WTC11 (cell line): ENCODE results near the gene INPP5A. TPM values are rescaled to one million over a fixed set of nuclear protein-coding genes. Genes with fewer than 3 reads are reported as not detected.

Source experiments
- ATAC-seq: fragments of 200-7000 bp; cut with Tn5 transposase; 2 replicates; pipeline ENCODE4 v1.10.0; 2021; ENCODE audit warnings: mild to moderate bottlenecking, moderate library complexity
- CTCF ChIA-PET: fragments of 300-600 bp; sonication (Branson Sonifier 250); formaldehyde crosslinking; loops from one replicate; lab custom pipeline; 2021; ENCODE audit warnings: antibody characterized with exemption; lab: Charles Lee
- POLR2A ChIA-PET: fragments of 350-600 bp; sonication (Branson Sonifier 250); formaldehyde crosslinking; loops from one replicate; lab custom pipeline; 2021; ENCODE audit warnings: antibody characterized with exemption; lab: Charles Lee
- DNase-seq: peaks from one replicate; pipeline ENCODE4 v3.0.0; 2021; ENCODE audit warnings: low spot score
- H3K27ac Mint-ChIP-seq: 2 replicates; pipeline ENCODE4 v1.8.0; 2021; ENCODE audit warnings: mixed read lengths
- H3K27me3 Mint-ChIP-seq: 2 replicates; pipeline ENCODE4 v1.8.0; 2021; ENCODE audit warnings: low read depth, mild to moderate bottlenecking, moderate library complexity, mixed read lengths
- H3K36me3 Mint-ChIP-seq: 2 replicates; pipeline ENCODE4 v1.8.0; 2021; ENCODE audit warnings: mixed read lengths
- H3K4me1 Mint-ChIP-seq: 2 replicates; pipeline ENCODE4 v1.8.0; 2022; ENCODE audit warnings: mixed read lengths
- H3K4me3 Mint-ChIP-seq: 2 replicates; pipeline ENCODE4 v1.8.0; 2021; ENCODE audit warnings: mild to moderate bottlenecking, moderate library complexity, mixed read lengths
- H3K9me3 Mint-ChIP-seq: 2 replicates; pipeline ENCODE4 v1.8.0; 2021; ENCODE audit warnings: mixed read lengths
- CREM ChIP-seq: sonication (generic); formaldehyde crosslinking; IDR thresholded peaks from 2 replicates; pipeline ENCODE4 v1.8.1; 2022; ENCODE audit warnings: mild to moderate bottlenecking, missing genetic modification reagents, moderate library complexity
- ESRRA ChIP-seq: sonication (generic); formaldehyde crosslinking; IDR thresholded peaks from 2 replicates; pipeline ENCODE4 v1.8.1; 2022; ENCODE audit warnings: mild to moderate bottlenecking, missing genetic modification reagents, borderline replicate concordance
- FOXK1 ChIP-seq: sonication (generic); formaldehyde crosslinking; IDR thresholded peaks from 2 replicates; pipeline ENCODE4 v1.8.0; 2022; ENCODE audit warnings: mild to moderate bottlenecking, moderate library complexity, missing genetic modification reagents
- FOXP1 ChIP-seq: sonication (generic); formaldehyde crosslinking; IDR thresholded peaks from 2 replicates; pipeline ENCODE4 v1.8.0; 2022; ENCODE audit warnings: missing genetic modification reagents, mild to moderate bottlenecking, moderate library complexity, borderline replicate concordance
- GRHL2 ChIP-seq: fragments of 250-450 bp; sonication (Bioruptor Pico); IDR thresholded peaks from 2 replicates; pipeline ENCODE4 v1.8.0; 2022; ENCODE audit warnings: mild to moderate bottlenecking, moderate library complexity; ENCODE audit not compliant: insufficient replicate concordance, severe bottlenecking
- GTF2I ChIP-seq: fragments of 250-450 bp; sonication (Bioruptor Pico); conservative IDR thresholded peaks from 2 replicates; pipeline ENCODE4 v1.4.0; 2021; ENCODE audit warnings: mild to moderate bottlenecking
- JUN ChIP-seq: sonication (generic); formaldehyde crosslinking; IDR thresholded peaks from 2 replicates; pipeline ENCODE4 v1.8.0; 2023; ENCODE audit warnings: mild to moderate bottlenecking, missing genetic modification reagents
- NFATC4 ChIP-seq: fragments of 250-450 bp; sonication (Bioruptor Pico); IDR thresholded peaks from 2 replicates; pipeline ENCODE4 v1.9.0; 2021; ENCODE audit warnings: mild to moderate bottlenecking
- NFE2L1 ChIP-seq: sonication (generic); formaldehyde crosslinking; IDR thresholded peaks from 2 replicates; pipeline ENCODE4 v1.8.1; 2023; ENCODE audit warnings: missing genetic modification reagents
- NR1H2 ChIP-seq: sonication (generic); formaldehyde crosslinking; IDR thresholded peaks from 2 replicates; pipeline ENCODE4 v1.9.0; 2021; ENCODE audit warnings: mild to moderate bottlenecking, moderate library complexity, missing genetic modification reagents
- RELA ChIP-seq: sonication (generic); formaldehyde crosslinking; IDR thresholded peaks from 2 replicates; pipeline ENCODE4 v1.8.1; 2022; ENCODE audit warnings: missing genetic modification reagents, mild to moderate bottlenecking, borderline replicate concordance
- SMAD4 ChIP-seq: sonication (generic); formaldehyde crosslinking; IDR thresholded peaks from 2 replicates; pipeline ENCODE4 v1.8.0; 2022; ENCODE audit warnings: mild to moderate bottlenecking, missing genetic modification reagents
- TP53 ChIP-seq: sonication (generic); formaldehyde crosslinking; IDR thresholded peaks from 2 replicates; pipeline ENCODE4 v1.8.1; 2023; ENCODE audit warnings: mild to moderate bottlenecking, missing genetic modification reagents
- total RNA-seq: library from RNA; stranded (reverse); gene quantifications from 3 replicates; pipeline ENCODE4 v1.2.3, GENCODE V29; 2021
- TF ChIP-seq, protein P1 (sequence below): sonication (generic); formaldehyde crosslinking; IDR thresholded peaks from 2 replicates; pipeline ENCODE4 v1.8.0; 2022; ENCODE audit warnings: mild to moderate bottlenecking, missing genetic modification reagents
- TF ChIP-seq, protein P2 (sequence below): sonication (generic); formaldehyde crosslinking; IDR thresholded peaks from 2 replicates; pipeline ENCODE4 v1.8.0; 2022; ENCODE audit warnings: missing genetic modification reagents
- TF ChIP-seq, protein P3 (sequence below): sonication (generic); formaldehyde crosslinking; IDR thresholded peaks from 2 replicates; pipeline ENCODE4 v1.8.1; 2022; ENCODE audit warnings: low read depth, mild to moderate bottlenecking, moderate library complexity, missing genetic modification reagents, borderline replicate concordance
- TF ChIP-seq, protein P4 (sequence below): sonication (generic); formaldehyde crosslinking; IDR thresholded peaks from 2 replicates; pipeline ENCODE4 v1.8.1; 2023; ENCODE audit warnings: mild to moderate bottlenecking, moderate library complexity, missing genetic modification reagents
- TF ChIP-seq, protein P5 (sequence below): fragments of 250-450 bp; sonication (Bioruptor Pico); IDR thresholded peaks from 2 replicates; pipeline ENCODE4 v1.9.0; 2021; ENCODE audit warnings: moderate library complexity, mild to moderate bottlenecking, inconsistent platforms, borderline replicate concordance
- TF ChIP-seq, protein P6 (sequence below): sonication (generic); formaldehyde crosslinking; IDR thresholded peaks from 2 replicates; pipeline ENCODE4 v1.8.0; 2022; ENCODE audit warnings: mild to moderate bottlenecking, missing genetic modification reagents
- TF ChIP-seq, protein P7 (sequence below): fragments of 250-450 bp; sonication (Bioruptor Pico); IDR thresholded peaks from 2 replicates; pipeline ENCODE4 v1.9.0; 2021; ENCODE audit warnings: mild to moderate bottlenecking
- TF ChIP-seq, protein P8 (sequence below): fragments of 200-600 bp; IDR thresholded peaks from 2 replicates; pipeline ENCODE4 v1.8.0; 2022; ENCODE audit warnings: antibody characterized with exemption
- TF ChIP-seq, protein P9 (sequence below): fragments of 250-450 bp; sonication (Bioruptor Pico); IDR thresholded peaks from 2 replicates; pipeline ENCODE4 v1.9.0; 2021; ENCODE audit warnings: mild to moderate bottlenecking

Gene INPP5A
- total RNA-seq, 1 experiment from 2014 or later: 22.1 TPM

DNA sequence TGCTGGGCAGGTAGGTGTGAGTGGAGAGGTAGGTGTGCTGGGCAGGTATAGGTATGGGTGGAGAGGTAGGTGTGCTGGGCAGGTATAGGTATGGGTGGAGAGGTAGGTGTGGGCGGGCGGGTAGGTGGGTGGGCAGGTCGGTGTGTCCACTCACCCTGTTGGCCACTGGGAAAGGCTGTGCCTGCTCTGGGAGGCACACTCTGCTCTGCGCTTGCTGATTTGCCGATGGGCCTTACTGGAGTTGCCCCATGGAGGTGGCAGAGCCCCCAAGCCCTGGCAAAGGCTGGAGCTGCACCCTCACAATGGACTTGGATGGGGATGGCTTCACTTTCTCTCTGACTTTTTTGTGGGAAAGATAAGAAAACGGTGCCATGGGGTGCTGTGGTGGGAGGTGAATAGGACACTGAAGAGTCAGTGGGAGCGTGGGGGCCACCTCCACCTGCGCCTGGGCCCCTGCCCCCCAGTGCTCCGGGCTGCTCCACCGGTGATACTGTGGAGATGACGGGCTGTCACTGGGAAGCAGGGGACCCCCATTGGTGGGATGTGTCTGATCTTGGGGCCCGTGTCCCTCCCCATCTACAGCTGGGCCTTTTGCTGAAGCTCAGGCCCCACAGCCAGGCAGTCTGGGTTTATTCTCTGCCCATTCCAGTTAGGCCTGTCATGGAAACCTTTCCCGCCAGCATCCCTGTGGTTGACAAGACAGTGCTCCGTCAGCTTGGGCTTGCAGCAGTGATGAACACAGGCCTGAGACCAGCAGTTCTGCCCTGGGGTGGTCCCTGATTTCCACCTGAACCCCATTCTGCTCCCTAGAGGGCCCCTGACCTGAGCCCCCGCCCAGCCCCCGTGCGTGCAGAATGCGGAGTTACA, 173.4 kb downstream of the INPP5A start (continued):
- TF ChIP-seq, protein P1, sequence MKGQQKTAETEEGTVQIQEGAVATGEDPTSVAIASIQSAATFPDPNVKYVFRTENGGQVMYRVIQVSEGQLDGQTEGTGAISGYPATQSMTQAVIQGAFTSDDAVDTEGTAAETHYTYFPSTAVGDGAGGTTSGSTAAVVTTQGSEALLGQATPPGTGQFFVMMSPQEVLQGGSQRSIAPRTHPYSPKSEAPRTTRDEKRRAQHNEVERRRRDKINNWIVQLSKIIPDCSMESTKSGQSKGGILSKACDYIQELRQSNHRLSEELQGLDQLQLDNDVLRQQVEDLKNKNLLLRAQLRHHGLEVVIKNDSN: no peak
- TF ChIP-seq SMAD4 (CRISPR knock-in tag) (no peak), CREM (no peak), GRHL2 (CRISPR knock-in tag) (no peak), FOXP1 (CRISPR knock-in tag) (no peak), ESRRA (CRISPR knock-in tag) (no peak)
- TF ChIP-seq, protein P2, sequence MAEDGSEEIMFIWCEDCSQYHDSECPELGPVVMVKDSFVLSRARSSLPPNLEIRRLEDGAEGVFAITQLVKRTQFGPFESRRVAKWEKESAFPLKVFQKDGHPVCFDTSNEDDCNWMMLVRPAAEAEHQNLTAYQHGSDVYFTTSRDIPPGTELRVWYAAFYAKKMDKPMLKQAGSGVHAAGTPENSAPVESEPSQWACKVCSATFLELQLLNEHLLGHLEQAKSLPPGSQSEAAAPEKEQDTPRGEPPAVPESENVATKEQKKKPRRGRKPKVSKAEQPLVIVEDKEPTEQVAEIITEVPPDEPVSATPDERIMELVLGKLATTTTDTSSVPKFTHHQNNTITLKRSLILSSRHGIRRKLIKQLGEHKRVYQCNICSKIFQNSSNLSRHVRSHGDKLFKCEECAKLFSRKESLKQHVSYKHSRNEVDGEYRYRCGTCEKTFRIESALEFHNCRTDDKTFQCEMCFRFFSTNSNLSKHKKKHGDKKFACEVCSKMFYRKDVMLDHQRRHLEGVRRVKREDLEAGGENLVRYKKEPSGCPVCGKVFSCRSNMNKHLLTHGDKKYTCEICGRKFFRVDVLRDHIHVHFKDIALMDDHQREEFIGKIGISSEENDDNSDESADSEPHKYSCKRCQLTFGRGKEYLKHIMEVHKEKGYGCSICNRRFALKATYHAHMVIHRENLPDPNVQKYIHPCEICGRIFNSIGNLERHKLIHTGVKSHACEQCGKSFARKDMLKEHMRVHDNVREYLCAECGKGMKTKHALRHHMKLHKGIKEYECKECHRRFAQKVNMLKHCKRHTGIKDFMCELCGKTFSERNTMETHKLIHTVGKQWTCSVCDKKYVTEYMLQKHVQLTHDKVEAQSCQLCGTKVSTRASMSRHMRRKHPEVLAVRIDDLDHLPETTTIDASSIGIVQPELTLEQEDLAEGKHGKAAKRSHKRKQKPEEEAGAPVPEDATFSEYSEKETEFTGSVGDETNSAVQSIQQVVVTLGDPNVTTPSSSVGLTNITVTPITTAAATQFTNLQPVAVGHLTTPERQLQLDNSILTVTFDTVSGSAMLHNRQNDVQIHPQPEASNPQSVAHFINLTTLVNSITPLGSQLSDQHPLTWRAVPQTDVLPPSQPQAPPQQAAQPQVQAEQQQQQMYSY (CRISPR knock-in tag): no peak
- TF ChIP-seq, protein P3, sequence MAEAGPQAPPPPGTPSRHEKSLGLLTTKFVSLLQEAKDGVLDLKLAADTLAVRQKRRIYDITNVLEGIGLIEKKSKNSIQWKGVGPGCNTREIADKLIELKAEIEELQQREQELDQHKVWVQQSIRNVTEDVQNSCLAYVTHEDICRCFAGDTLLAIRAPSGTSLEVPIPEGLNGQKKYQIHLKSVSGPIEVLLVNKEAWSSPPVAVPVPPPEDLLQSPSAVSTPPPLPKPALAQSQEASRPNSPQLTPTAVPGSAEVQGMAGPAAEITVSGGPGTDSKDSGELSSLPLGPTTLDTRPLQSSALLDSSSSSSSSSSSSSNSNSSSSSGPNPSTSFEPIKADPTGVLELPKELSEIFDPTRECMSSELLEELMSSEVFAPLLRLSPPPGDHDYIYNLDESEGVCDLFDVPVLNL: no peak
- TF ChIP-seq, protein P4, sequence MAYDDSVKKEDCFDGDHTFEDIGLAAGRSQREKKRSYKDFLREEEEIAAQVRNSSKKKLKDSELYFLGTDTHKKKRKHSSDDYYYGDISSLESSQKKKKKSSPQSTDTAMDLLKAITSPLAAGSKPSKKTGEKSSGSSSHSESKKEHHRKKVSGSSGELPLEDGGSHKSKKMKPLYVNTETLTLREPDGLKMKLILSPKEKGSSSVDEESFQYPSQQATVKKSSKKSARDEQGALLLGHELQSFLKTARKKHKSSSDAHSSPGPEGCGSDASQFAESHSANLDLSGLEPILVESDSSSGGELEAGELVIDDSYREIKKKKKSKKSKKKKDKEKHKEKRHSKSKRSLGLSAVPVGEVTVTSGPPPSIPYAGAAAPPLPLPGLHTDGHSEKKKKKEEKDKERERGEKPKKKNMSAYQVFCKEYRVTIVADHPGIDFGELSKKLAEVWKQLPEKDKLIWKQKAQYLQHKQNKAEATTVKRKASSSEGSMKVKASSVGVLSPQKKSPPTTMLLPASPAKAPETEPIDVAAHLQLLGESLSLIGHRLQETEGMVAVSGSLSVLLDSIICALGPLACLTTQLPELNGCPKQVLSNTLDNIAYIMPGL (CRISPR knock-in tag): no peak

DNA sequence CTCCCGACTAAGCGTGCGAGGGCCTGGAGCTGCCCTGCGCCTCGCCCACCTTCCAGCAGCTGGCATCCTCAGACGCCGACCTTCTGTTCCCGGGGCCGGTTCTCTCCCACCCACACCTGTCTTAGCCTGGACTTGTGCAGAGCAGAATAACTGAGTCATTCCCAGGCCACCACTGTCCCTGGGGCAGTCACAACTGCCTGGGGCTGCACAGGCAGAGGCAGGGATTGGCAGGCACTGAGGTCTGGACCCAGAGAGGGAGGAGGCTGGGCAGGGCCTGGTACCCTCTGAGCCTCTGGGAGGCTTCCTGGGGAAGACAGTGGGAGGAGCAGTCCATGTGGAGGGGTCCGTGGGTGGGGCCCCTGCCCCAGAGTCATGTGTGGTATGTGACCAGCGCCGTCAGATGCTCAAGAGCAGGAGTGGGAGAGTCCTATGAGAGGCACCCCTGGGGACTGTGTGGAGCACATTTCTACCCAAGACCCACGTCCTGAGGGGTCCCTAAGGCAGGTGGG, 174.1 kb downstream of the INPP5A start:
- Mint-ChIP-seq H3K4me1 (peaks cover 17% of the 10 kb centered on the region), H3K36me3 (no peaks in the 10 kb centered on the region), H3K4me3 (no peak overlapping the region), H3K27ac (no peak overlapping the region), H3K27me3 (no peaks in the 10 kb centered on the region), H3K9me3 (peaks cover 12% of the 10 kb centered on the region)
- ChIA-PET CTCF (no interaction called here), POLR2A (no interaction called here)
- no peak for DNase-seq
- no peak for ATAC-seq
- TF ChIP-seq GTF2I: no peak
- TF ChIP-seq, protein P5, sequence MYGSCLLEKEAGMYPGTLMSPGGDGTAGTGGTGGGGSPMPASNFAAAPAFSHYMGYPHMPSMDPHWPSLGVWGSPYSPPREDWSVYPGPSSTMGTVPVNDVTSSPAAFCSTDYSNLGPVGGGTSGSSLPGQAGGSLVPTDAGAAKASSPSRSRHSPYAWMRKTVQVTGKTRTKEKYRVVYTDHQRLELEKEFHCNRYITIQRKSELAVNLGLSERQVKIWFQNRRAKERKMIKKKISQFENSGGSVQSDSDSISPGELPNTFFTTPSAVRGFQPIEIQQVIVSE (CRISPR knock-in tag): no peak
- no peak for TF ChIP-seq FOXK1 (CRISPR knock-in tag)
- TF ChIP-seq, protein P6, sequence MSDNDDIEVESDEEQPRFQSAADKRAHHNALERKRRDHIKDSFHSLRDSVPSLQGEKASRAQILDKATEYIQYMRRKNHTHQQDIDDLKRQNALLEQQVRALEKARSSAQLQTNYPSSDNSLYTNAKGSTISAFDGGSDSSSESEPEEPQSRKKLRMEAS: no peak
- TF ChIP-seq NFATC4 (CRISPR knock-in tag): no peak
- TF ChIP-seq, protein P7, sequence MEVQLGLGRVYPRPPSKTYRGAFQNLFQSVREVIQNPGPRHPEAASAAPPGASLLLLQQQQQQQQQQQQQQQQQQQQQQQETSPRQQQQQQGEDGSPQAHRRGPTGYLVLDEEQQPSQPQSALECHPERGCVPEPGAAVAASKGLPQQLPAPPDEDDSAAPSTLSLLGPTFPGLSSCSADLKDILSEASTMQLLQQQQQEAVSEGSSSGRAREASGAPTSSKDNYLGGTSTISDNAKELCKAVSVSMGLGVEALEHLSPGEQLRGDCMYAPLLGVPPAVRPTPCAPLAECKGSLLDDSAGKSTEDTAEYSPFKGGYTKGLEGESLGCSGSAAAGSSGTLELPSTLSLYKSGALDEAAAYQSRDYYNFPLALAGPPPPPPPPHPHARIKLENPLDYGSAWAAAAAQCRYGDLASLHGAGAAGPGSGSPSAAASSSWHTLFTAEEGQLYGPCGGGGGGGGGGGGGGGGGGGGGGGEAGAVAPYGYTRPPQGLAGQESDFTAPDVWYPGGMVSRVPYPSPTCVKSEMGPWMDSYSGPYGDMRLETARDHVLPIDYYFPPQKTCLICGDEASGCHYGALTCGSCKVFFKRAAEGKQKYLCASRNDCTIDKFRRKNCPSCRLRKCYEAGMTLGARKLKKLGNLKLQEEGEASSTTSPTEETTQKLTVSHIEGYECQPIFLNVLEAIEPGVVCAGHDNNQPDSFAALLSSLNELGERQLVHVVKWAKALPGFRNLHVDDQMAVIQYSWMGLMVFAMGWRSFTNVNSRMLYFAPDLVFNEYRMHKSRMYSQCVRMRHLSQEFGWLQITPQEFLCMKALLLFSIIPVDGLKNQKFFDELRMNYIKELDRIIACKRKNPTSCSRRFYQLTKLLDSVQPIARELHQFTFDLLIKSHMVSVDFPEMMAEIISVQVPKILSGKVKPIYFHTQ (CRISPR knock-in tag): no peak
- no peak for TF ChIP-seq JUN
- TF ChIP-seq TP53 (CRISPR knock-in tag): no peak
- no peak for TF ChIP-seq NR1H2 (CRISPR knock-in tag)
- no peak for TF ChIP-seq RELA (CRISPR knock-in tag)
- TF ChIP-seq, protein P8, sequence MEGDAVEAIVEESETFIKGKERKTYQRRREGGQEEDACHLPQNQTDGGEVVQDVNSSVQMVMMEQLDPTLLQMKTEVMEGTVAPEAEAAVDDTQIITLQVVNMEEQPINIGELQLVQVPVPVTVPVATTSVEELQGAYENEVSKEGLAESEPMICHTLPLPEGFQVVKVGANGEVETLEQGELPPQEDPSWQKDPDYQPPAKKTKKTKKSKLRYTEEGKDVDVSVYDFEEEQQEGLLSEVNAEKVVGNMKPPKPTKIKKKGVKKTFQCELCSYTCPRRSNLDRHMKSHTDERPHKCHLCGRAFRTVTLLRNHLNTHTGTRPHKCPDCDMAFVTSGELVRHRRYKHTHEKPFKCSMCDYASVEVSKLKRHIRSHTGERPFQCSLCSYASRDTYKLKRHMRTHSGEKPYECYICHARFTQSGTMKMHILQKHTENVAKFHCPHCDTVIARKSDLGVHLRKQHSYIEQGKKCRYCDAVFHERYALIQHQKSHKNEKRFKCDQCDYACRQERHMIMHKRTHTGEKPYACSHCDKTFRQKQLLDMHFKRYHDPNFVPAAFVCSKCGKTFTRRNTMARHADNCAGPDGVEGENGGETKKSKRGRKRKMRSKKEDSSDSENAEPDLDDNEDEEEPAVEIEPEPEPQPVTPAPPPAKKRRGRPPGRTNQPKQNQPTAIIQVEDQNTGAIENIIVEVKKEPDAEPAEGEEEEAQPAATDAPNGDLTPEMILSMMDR: no peak
- TF ChIP-seq, protein P9, sequence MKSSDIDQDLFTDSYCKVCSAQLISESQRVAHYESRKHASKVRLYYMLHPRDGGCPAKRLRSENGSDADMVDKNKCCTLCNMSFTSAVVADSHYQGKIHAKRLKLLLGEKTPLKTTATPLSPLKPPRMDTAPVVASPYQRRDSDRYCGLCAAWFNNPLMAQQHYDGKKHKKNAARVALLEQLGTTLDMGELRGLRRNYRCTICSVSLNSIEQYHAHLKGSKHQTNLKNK (CRISPR knock-in tag): no peak
- TF ChIP-seq NFE2L1: no peak
